Neuron (in vitro differentiated cells): Measurements from ENCODE around the gene WWC1.

Experiments
- H2AFZ ChIP-seq: one replicate; pipeline ENCODE4 v1.6.1; 2013; ENCODE audit warnings: low read depth, mild to moderate bottlenecking, inconsistent platforms, low read length, moderate library complexity
- H3K27me3 ChIP-seq: one replicate; pipeline ENCODE4 v1.6.1; 2013; ENCODE audit warnings: low read length; ENCODE audit not compliant: insufficient read depth
- H3K36me3 ChIP-seq: one replicate; pipeline ENCODE4 v1.6.1; 2013; ENCODE audit warnings: low read length; ENCODE audit not compliant: insufficient read depth
- H3K4me1 ChIP-seq: one replicate; pipeline ENCODE4 v1.6.1; 2013; ENCODE audit warnings: low read length; ENCODE audit not compliant: insufficient read depth
- H3K4me3 ChIP-seq: 2 replicates; pipeline ENCODE4 v1.5.1; 2013; ENCODE audit warnings: mild to moderate bottlenecking, low read length, moderate library complexity
- H3K9me3 ChIP-seq: one replicate; pipeline ENCODE4 v1.6.1; 2013; ENCODE audit warnings: low read length

Gene WWC1

GRCh38 chr5:168356171-168356570, 64.7 kb downstream of the WWC1 start:
- H2AFZ ChIP-seq: no peak overlapping the region
- H3K4me3 ChIP-seq: no peak overlapping the region
- no peaks in the 10 kb centered on the region for H3K27me3 ChIP-seq
- peaks cover 24% of the 10 kb centered on the region for H3K4me1 ChIP-seq
- H3K36me3 ChIP-seq: peaks cover 2% of the 10 kb centered on the region
- H3K9me3 ChIP-seq: no peaks in the 10 kb centered on the region

- Histone ChIP-seq H3K4me3 (no peak overlapping the region), H3K9me3 (no peaks in the 10 kb centered on the region), H2AFZ (no peak overlapping the region), H3K4me1 (peaks cover 24% of the 10 kb centered on the region), H3K36me3 (peaks cover 2% of the 10 kb centered on the region), H3K27me3 (no peaks in the 10 kb centered on the region)
Measured at GRCh38 chr5:168356592-168356991, 65.1 kb downstream of the WWC1 start.

- Histone ChIP-seq H3K27me3 (no peaks in the 10 kb centered on the region), H3K9me3 (no peaks in the 10 kb centered on the region), H3K36me3 (peaks cover 2% of the 10 kb centered on the region), H3K4me1 (peaks cover 24% of the 10 kb centered on the region), H2AFZ (no peak overlapping the region), H3K4me3 (no peak overlapping the region)
Measured at GRCh38 chr5:168357876-168358275, 66.4 kb downstream of the WWC1 start.

GRCh38 chr5:168359820-168360460, 68.5 kb downstream of the WWC1 start:
- no peak overlapping the region for H2AFZ ChIP-seq
- H3K4me3 ChIP-seq: no peak overlapping the region
- no peaks in the 10 kb centered on the region for H3K9me3 ChIP-seq
- H3K4me1 ChIP-seq: peaks cover 33% of the 10 kb centered on the region
- H3K27me3 ChIP-seq: no peaks in the 10 kb centered on the region
- H3K36me3 ChIP-seq: peaks cover 2% of the 10 kb centered on the region

- no peak overlapping the region for H2AFZ ChIP-seq
- H3K27me3 ChIP-seq: no peaks in the 10 kb centered on the region
- H3K4me1 ChIP-seq: peaks cover 41% of the 10 kb centered on the region
- peaks cover 2% of the 10 kb centered on the region for H3K36me3 ChIP-seq
- no peak overlapping the region for H3K4me3 ChIP-seq
- H3K9me3 ChIP-seq: no peaks in the 10 kb centered on the region
Measured at GRCh38 chr5:168360521-168361285, 69.3 kb downstream of the WWC1 start.

- Histone ChIP-seq H3K27me3 (no peaks in the 10 kb centered on the region), H3K36me3 (peaks cover 2% of the 10 kb centered on the region), H2AFZ (no peak overlapping the region), H3K9me3 (no peaks in the 10 kb centered on the region), H3K4me3 (no peak overlapping the region), H3K4me1 (peaks cover 34% of the 10 kb centered on the region)
Measured at GRCh38 chr5:168362097-168362885, 70.8 kb downstream of the WWC1 start.

- Histone ChIP-seq H3K4me3 (no peak overlapping the region), H3K36me3 (peaks cover 2% of the 10 kb centered on the region), H3K9me3 (no peaks in the 10 kb centered on the region), H2AFZ (no peak overlapping the region), H3K4me1 (peaks cover 24% of the 10 kb centered on the region), H3K27me3 (no peaks in the 10 kb centered on the region)
Measured at GRCh38 chr5:168364151-168364661, 72.8 kb downstream of the WWC1 start.

GRCh38 chr5:168364750-168365550, 73.5 kb downstream of the WWC1 start:
- Histone ChIP-seq H3K4me3 (no peak overlapping the region), H3K4me1 (peaks cover 24% of the 10 kb centered on the region), H3K9me3 (no peaks in the 10 kb centered on the region), H2AFZ (no peak overlapping the region), H3K27me3 (no peaks in the 10 kb centered on the region), H3K36me3 (peaks cover 2% of the 10 kb centered on the region)

GRCh38 chr5:168365581-168366081, 74.2 kb downstream of the WWC1 start:
- Histone ChIP-seq H3K27me3 (no peaks in the 10 kb centered on the region), H2AFZ (no peak overlapping the region), H3K4me3 (no peak overlapping the region), H3K36me3 (peaks cover under 1% of the 10 kb centered on the region), H3K4me1 (peaks cover 24% of the 10 kb centered on the region), H3K9me3 (no peaks in the 10 kb centered on the region)

GRCh38 chr5:168366116-168366515, 74.7 kb downstream of the WWC1 start:
- Histone ChIP-seq H3K36me3 (no peaks in the 10 kb centered on the region), H3K9me3 (no peaks in the 10 kb centered on the region), H3K4me3 (no peak overlapping the region), H2AFZ (no peak overlapping the region), H3K27me3 (no peaks in the 10 kb centered on the region), H3K4me1 (peaks cover 24% of the 10 kb centered on the region)

- Histone ChIP-seq H2AFZ (no peak overlapping the region), H3K9me3 (no peaks in the 10 kb centered on the region), H3K36me3 (peaks cover 3% of the 10 kb centered on the region), H3K4me3 (no peak overlapping the region), H3K27me3 (no peaks in the 10 kb centered on the region), H3K4me1 (peaks cover 24% of the 10 kb centered on the region)
Measured at GRCh38 chr5:168368854-168369253, 77.4 kb downstream of the WWC1 start.

- Histone ChIP-seq H3K27me3 (no peaks in the 10 kb centered on the region), H3K4me1 (peaks cover 5% of the 10 kb centered on the region), H3K36me3 (peaks cover 3% of the 10 kb centered on the region), H3K4me3 (no peak overlapping the region), H2AFZ (no peak overlapping the region), H3K9me3 (no peaks in the 10 kb centered on the region)
Measured at GRCh38 chr5:168370831-168371230, 79.4 kb downstream of the WWC1 start.
